ENCODE measurements around the gene NACA2. TPM values are rescaled to one million over a fixed set of nuclear protein-coding genes. Genes with fewer than 3 reads are reported as not detected.
"Not testable (repeated sequence)": the region's sequence is repeated elsewhere in the genome, so short reads cannot be mapped to it uniquely, and the experiment has no call there.

Gene NACA2
- total RNA-seq, 1 donor from 2014 or later, result not detected

DNA sequence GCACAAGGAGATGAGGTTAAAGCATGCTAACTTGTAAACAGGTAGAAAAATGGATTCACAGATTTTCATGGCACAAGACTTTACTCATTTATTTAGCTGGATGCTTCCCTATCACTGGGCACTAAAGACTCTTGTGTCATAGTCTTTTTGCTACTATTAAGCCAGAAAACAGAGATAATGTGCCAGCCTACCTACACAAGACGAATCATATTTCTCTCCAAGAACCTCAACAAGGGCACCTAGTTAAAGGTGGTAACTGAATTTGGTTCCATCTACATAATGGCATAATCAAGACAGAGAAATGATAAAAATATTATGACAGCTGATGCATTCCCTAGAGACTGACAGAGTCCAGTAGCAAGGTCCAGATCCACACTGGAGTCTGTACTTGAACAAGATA is 3.8 kb downstream of the NACA2 start:
- no peak overlapping the region for H3K4me3 ChIP-seq
- intact Hi-C loops (cut with micrococcal nuclease), result no loop called here
- no peaks in the 10 kb centered on the region for H3K36me3 ChIP-seq
- H3K27ac ChIP-seq (replicated peaks), result no peak overlapping the region
- TF ChIP-seq, protein P1, sequence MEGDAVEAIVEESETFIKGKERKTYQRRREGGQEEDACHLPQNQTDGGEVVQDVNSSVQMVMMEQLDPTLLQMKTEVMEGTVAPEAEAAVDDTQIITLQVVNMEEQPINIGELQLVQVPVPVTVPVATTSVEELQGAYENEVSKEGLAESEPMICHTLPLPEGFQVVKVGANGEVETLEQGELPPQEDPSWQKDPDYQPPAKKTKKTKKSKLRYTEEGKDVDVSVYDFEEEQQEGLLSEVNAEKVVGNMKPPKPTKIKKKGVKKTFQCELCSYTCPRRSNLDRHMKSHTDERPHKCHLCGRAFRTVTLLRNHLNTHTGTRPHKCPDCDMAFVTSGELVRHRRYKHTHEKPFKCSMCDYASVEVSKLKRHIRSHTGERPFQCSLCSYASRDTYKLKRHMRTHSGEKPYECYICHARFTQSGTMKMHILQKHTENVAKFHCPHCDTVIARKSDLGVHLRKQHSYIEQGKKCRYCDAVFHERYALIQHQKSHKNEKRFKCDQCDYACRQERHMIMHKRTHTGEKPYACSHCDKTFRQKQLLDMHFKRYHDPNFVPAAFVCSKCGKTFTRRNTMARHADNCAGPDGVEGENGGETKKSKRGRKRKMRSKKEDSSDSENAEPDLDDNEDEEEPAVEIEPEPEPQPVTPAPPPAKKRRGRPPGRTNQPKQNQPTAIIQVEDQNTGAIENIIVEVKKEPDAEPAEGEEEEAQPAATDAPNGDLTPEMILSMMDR (IDR thresholded peaks at IDR 0.05; ENCODE audit: borderline replicate concordance), result no peak
- H3K9me3 ChIP-seq (replicated peaks), result no peaks in the 10 kb centered on the region
- peaks cover 27% of the 10 kb centered on the region for H3K27me3 ChIP-seq (ENCODE audit: low read depth)
- no peak for DNase-seq
- no peaks in the 10 kb centered on the region for H3K4me1 ChIP-seq

DNA sequence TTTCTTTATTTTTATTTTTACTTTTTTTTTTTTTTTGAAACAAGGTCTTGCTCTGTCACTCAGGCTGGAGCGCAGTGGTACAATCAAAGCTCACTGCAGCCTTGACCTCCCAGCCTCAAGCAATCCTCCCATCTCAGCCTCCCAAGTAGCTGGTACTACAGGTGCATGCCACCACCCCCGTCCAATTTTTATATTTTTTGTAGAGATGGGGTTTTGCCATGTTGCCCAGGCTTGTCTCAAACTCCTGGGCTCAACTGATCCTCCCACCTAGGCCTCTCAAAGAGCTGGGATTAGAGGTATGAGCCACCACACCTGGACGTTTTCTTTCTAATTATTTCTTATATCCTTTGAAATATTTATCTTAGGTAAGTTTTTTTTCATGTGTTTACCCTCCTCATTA is 4.4 kb downstream of the NACA2 start:
- H3K36me3 ChIP-seq; intact Hi-C loops (cut with micrococcal nuclease); H3K4me3 ChIP-seq; H3K9me3 ChIP-seq (replicated peaks); H3K27ac ChIP-seq (replicated peaks); H3K4me1 ChIP-seq; DNase-seq: not testable (repeated sequence)
- peaks cover 21% of the 10 kb centered on the region for H3K27me3 ChIP-seq (ENCODE audit: low read depth)

DNA sequence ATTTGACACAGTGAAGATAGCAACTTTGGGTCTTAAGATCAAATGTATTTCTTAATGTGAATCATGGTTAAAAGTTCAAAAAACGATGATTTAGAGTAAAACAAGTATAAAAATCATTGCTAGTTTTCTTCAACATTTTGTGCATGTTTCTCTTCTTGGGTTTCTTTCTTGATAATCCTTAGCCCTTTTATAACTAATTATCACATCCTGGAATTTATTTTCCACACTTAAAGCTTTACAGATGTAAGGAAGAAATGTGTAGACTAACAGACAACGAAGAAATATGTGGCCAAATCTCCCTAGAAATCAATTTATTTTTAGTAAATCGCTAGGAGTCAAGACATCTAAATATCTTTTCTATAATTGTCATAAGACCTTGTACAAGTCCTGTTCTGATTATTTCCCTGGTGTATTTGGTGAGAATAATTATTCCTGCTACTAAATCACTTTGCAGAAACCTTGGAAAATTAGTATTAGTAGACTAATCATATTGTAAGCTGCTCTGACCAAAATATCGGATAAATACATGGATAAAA is 4.9 kb downstream of the NACA2 start:
- no peak for DNase-seq
- Histone ChIP-seq H3K36me3 (no peaks in the 10 kb centered on the region), H3K9me3 (replicated peaks) (no peaks in the 10 kb centered on the region), H3K27me3 (ENCODE audit: low read depth) (peaks cover 17% of the 10 kb centered on the region), H3K4me1 (no peaks in the 10 kb centered on the region), H3K27ac (replicated peaks) (no peak overlapping the region), H3K4me3 (no peak overlapping the region)
- intact Hi-C loops (cut with micrococcal nuclease), result no loop called here
- TF ChIP-seq, protein P1 (IDR thresholded peaks at IDR 0.05; ENCODE audit: borderline replicate concordance), result no peak

DNA sequence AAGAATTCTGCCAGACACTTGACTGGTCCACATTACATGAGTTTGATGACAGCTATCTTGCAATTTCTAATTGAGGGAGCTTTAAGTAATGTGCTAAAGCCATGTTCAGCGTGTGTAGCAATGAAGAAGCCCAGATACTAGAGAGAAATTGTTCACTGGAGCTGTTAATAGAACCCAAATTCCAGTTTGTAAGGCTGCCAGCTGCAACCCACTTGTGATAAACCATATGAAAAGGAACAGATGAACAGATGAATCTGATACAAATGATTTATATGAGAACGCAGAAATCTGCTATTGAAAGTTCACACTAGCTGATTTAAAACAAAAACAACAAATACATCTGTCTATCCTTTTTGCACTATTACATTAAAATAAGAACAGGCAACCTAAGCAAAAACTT is 6.2 kb downstream of the NACA2 start:
- DNase-seq, result no peak
- Histone ChIP-seq H3K27me3 (ENCODE audit: low read depth) (peaks cover 14% of the 10 kb centered on the region), H3K9me3 (replicated peaks) (no peaks in the 10 kb centered on the region), H3K4me1 (no peaks in the 10 kb centered on the region), H3K27ac (replicated peaks) (no peak overlapping the region), H3K4me3 (no peak overlapping the region), H3K36me3 (no peaks in the 10 kb centered on the region)
- TF ChIP-seq, protein P1 (IDR thresholded peaks at IDR 0.05; ENCODE audit: borderline replicate concordance), result no peak
- intact Hi-C loops (cut with micrococcal nuclease), result no loop called here

DNA sequence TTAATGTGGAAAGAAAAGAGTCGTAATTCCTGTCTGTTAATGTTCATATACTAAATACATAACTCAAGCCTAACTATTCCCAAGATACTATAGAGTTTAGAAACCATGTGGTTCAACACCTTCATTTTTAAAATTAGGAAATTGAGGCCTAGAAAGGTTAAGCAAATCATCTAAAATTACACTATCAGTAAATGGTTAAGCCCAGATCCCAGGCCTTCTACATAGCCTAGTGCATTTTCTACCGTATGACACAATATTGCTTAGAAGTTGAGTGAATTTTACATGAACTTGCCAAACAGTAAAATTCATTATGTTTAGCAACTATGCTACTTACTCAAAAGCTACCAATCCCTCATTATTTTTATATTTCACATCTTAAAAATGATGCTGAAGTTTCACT is 6.8 kb downstream of the NACA2 start:
- H3K4me3 ChIP-seq, result no peak overlapping the region
- TF ChIP-seq, protein P1 (IDR thresholded peaks at IDR 0.05; ENCODE audit: borderline replicate concordance), result no peak
- intact Hi-C loops (cut with micrococcal nuclease), result no loop called here
- H3K27me3 ChIP-seq (ENCODE audit: low read depth), result peaks cover 15% of the 10 kb centered on the region
- no peak overlapping the region for H3K27ac ChIP-seq (replicated peaks)
- DNase-seq, result no peak
- no peaks in the 10 kb centered on the region for H3K36me3 ChIP-seq
- no peaks in the 10 kb centered on the region for H3K4me1 ChIP-seq
- H3K9me3 ChIP-seq (replicated peaks), result no peaks in the 10 kb centered on the region

DNA sequence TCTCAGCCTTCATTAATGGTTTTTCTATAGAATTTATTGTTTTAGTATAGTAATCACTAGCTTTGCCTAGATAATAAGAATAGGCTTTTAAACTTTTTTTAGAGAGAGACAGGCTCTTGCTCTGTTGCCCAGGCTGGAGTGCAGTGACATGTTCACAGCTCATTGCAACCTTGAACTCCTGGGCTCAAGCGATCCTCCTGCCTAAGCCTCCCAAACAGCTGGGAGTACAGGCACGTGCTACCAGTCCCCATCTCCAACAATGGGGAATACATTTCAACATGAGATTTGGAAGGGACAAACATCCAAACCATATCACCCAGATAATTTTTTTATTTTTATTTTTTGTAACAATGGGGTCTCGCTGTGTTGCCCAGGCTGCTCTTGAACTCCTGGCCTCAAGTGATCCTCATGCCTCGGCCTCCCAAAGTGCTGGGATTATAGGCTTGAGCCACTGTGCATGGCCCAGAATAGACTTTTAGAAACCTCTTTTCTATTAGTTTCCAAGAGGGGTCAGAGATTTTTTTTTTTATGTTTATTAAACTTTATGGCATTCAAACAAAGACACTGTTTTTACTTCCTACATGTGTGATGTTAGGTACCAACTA is 7.3 kb downstream of the NACA2 start:
- intact Hi-C loops (cut with micrococcal nuclease), result no loop called here
- H3K27me3 ChIP-seq (ENCODE audit: low read depth), result peaks cover 20% of the 10 kb centered on the region
- no peaks in the 10 kb centered on the region for H3K36me3 ChIP-seq
- H3K4me1 ChIP-seq, result no peaks in the 10 kb centered on the region
- H3K4me3 ChIP-seq, result no peak overlapping the region
- H3K9me3 ChIP-seq (replicated peaks), result no peaks in the 10 kb centered on the region
- DNase-seq, result no peak
- H3K27ac ChIP-seq (replicated peaks), result no peak overlapping the region
- TF ChIP-seq, protein P1 (IDR thresholded peaks at IDR 0.05; ENCODE audit: borderline replicate concordance), result no peak

All from left ventricle myocardium inferior (tissue), 1 donor.